ENCODE data around the gene PCLAF.
"Not testable (repeated sequence)": the region's sequence is repeated elsewhere in the genome, so short reads cannot be mapped to it uniquely, and the experiment has no call there.

The PCLAF gene

GRCh38 chr15:64381000-64381751, at the start of gene PCLAF:
Gene PCLAF, minus strand, starts transcription at chr15:64381441. Its CDS starts 70 bp downstream, at chr15:64381371.
- DNase-seq, result peak; percentile 79

- DNase-seq, result no peak
These were observed 48.9 kb upstream of the PCLAF start for GRCh38 chr15:64430000-64430735.

GRCh38 chr15:64429448-64429847, 48.2 kb upstream of the PCLAF start:
- DNase-seq, result no peak

GRCh38 chr15:64426845-64427465, 45.7 kb upstream of the PCLAF start:
- DNase-seq, result no peak

GRCh38 chr15:64425221-64425620, 44.0 kb upstream of the PCLAF start:
- no peak for DNase-seq

GRCh38 chr15:64423970-64424369, 42.7 kb upstream of the PCLAF start:
- DNase-seq, result no peak

GRCh38 chr15:64422697-64423096, 41.5 kb upstream of the PCLAF start:
- DNase-seq, result no peak

GRCh38 chr15:64412216-64412615, 31.0 kb upstream of the PCLAF start:
- no peak for DNase-seq

GRCh38 chr15:64400583-64400982, 19.3 kb upstream of the PCLAF start:
- no peak for DNase-seq

- no peak for DNase-seq
These were observed 17.3 kb upstream of the PCLAF start for GRCh38 chr15:64398575-64398974.

GRCh38 chr15:64396789-64397188, 15.5 kb upstream of the PCLAF start:
- no peak for DNase-seq

- not testable (repeated sequence) for DNase-seq
These were observed 11.2 kb upstream of the PCLAF start for GRCh38 chr15:64392471-64392870.

GRCh38 chr15:64389036-64389435, 7.8 kb upstream of the PCLAF start:
- no peak for DNase-seq

GRCh38 chr15:64387562-64388168, 6.4 kb upstream of the PCLAF start, which contains the start of gene TRIP4:
Gene TRIP4, plus strand, starts transcription at chr15:64387836. Its CDS starts 28 bp downstream, at chr15:64387864.
- DNase-seq, result peak; percentile 86

- no peak for DNase-seq
These were observed 5.0 kb upstream of the PCLAF start for GRCh38 chr15:64386291-64386690.

- DNase-seq, result no peak
These were observed 2.5 kb upstream of the PCLAF start for GRCh38 chr15:64383760-64384159.

GRCh38 chr15:64380130-64380870, 941 bp downstream of the PCLAF start:
- not testable (repeated sequence) for DNase-seq

- no peak for DNase-seq
These were observed 1.9 kb downstream of the PCLAF start for GRCh38 chr15:64379216-64379960.

- DNase-seq, result no peak
These were observed 7.9 kb downstream of the PCLAF start for GRCh38 chr15:64373360-64373759.

- DNase-seq, result not testable (repeated sequence)
These were observed 9.9 kb downstream of the PCLAF start for GRCh38 chr15:64371383-64371782.

- no peak for DNase-seq
These were observed 12.1 kb downstream of the PCLAF start for GRCh38 chr15:64369078-64369607.

- no peak for DNase-seq
These were observed 20.0 kb downstream of the PCLAF start for GRCh38 chr15:64361259-64361658.

All from NCI-H748 treated with DMSO at 0.1 percent for 48 hours (cell line).